ENCODE measurements around the gene CERK.

GRCh38 chr22:46779651-46780050, 41.6 kb upstream of the CERK start:
- TF ChIP-seq POLR2A (IDR thresholded peaks at IDR 0.05; ENCODE audit: low read length), result no peak
- TF ChIP-seq GATA1 (IDR thresholded peaks at IDR 0.05; ENCODE audit: low read depth, low read length), result no peak
